Measurements from ENCODE around the gene HOMER2. TPM values are rescaled to one million over a fixed set of nuclear protein-coding genes. Genes with fewer than 3 reads are reported as not detected.

The HOMER2 gene
- total and polyA plus RNA-seq, 4 donors = 4.3 to 62.0 (median 23.6) TPM

DNA sequence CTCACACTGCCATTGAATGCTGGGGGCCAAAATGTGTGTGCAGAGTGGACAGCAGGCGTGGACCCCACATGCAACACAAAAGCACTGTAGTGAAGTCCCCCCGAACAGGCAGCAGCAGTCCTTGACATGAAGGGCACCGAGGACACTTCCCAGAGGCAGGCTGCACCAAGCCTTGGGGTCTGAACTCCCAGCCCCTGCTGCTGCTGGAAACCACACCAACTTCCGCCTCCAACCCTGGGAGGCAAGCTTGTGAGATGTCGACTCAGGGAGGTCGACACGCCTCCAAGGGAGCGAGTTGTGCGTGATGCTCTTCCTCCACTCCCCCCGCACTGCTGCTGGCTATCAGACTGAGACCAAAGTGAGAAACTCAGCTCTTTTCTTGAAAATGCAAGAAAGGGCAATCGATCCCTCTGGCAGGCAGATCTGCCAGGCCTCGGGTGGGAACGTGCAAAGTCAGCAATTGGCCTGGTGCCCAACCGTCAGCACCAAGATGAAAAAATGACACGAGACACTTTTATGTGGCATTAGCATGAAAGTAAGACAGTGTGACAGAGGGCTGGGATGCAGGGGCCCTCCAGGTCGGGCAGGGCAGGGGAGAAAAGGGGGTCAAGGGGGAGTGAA lies 99.5 kb downstream of the HOMER2 start:
- DNase-seq (ENCODE audit: low spot score) = peak; percentile 65
- Histone ChIP-seq H3K27me3 (ENCODE audit: control insufficient read depth in 4 of 4, insufficient read depth in 4 of 4, low read length in 3 of 4) (no peaks in the 10 kb centered on the region), H3K9ac (ENCODE audit: low read depth in 1 of 2, low read length in 2 of 2) (no peak overlapping the region), H3K9me3 (ENCODE audit: control insufficient read depth in 4 of 4, low read length in 3 of 4) (no peaks in the 10 kb centered on the region), H3K4me1 (ENCODE audit: control insufficient read depth in 4 of 4, insufficient read depth in 4 of 4, low read length in 3 of 4) (peaks cover 3 to 37% (median 25%) of the 10 kb centered on the region in 4 donors), H3K36me3 (ENCODE audit: control insufficient read depth in 4 of 4, insufficient read depth in 3 of 4, low read depth in 1 of 4, low read length in 3 of 4) (peaks cover 0 to 11% (median 3%) of the 10 kb centered on the region in 4 donors), H3K27ac (ENCODE audit: low read depth in 1 of 2, low read length in 2 of 2) (no peak overlapping the region), H3K4me3 (ENCODE audit: low read depth in 1 of 3, low read length in 3 of 3) (no peak overlapping the region)
- 55% methylated on average over 16 of the region's 16 CpGs for WGBS
- TF ChIP-seq NR2F2 (IDR thresholded peaks at IDR 0.05) (no peak), TAF1 (conservative IDR thresholded peaks at IDR 0.05) (no peak), CTCF (IDR thresholded peaks at IDR 0.05; ENCODE audit: low read depth, low read length, missing input control) (no peak), RAD21 (IDR thresholded peaks at IDR 0.05) (no peak)
- TF ChIP-seq, protein P1, sequence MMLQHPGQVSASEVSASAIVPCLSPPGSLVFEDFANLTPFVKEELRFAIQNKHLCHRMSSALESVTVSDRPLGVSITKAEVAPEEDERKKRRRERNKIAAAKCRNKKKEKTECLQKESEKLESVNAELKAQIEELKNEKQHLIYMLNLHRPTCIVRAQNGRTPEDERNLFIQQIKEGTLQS (IDR thresholded peaks at IDR 0.05) = no peak

DNA sequence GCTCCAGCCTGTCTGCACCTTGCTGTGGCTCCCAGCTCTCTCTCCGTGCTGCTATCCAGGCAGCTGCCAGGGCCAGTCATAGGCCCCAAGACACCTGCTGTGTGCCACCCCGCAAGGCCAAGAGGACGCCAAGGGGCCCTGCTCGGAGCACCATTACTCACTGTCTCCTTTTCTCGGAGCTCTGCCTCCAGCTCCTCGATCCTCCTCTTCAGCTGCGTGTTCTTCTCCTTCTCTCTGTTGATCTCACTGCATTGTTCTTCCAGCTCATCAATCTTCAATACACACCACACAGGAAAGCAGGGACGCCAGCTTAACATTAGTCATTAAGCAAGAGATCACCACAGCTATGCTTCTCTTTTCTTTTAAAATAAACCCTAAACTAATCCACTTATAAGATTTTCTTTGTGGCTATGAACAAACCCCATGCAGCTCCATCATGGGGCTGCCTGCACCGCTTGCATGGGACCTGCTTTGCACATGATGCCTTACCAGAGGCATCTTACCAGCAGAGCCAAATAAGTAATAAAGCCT lies 100.5 kb downstream of the HOMER2 start:
- TF ChIP-seq YY1 (IDR thresholded peaks at IDR 0.05) (no peak), HNF4G (IDR thresholded peaks at IDR 0.05) (no peak), SP1 (IDR thresholded peaks at IDR 0.05) (no peak), HNF4A (conservative IDR thresholded peaks at IDR 0.05) (no peak), CTCF (IDR thresholded peaks at IDR 0.05; ENCODE audit: low read depth, low read length, missing input control) (no peak), NR2F2 (IDR thresholded peaks at IDR 0.05) (no peak), EGR1 (IDR thresholded peaks at IDR 0.05; ENCODE audit: low read depth in 2 of 2) (no peak), RXRA (IDR thresholded peaks at IDR 0.05) (no peak), TAF1 (conservative IDR thresholded peaks at IDR 0.05) (no peak)
- TF ChIP-seq, protein P2, sequence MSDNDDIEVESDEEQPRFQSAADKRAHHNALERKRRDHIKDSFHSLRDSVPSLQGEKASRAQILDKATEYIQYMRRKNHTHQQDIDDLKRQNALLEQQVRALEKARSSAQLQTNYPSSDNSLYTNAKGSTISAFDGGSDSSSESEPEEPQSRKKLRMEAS (IDR thresholded peaks at IDR 0.05) = no peak
- Histone ChIP-seq H3K4me3 (ENCODE audit: low read depth in 1 of 3, low read length in 3 of 3) (no peak overlapping the region), H3K36me3 (ENCODE audit: control insufficient read depth in 4 of 4, insufficient read depth in 3 of 4, low read depth in 1 of 4, low read length in 3 of 4) (peaks cover 0 to 17% (median 6%) of the 10 kb centered on the region in 4 donors), H3K9me3 (ENCODE audit: control insufficient read depth in 4 of 4, low read length in 3 of 4) (no peaks in the 10 kb centered on the region), H3K27me3 (ENCODE audit: control insufficient read depth in 4 of 4, insufficient read depth in 4 of 4, low read length in 3 of 4) (no peaks in the 10 kb centered on the region), H3K4me1 (ENCODE audit: control insufficient read depth in 4 of 4, insufficient read depth in 4 of 4, low read length in 3 of 4) (peaks cover 3 to 37% (median 25%) of the 10 kb centered on the region in 4 donors), H3K27ac (ENCODE audit: low read depth in 1 of 2, low read length in 2 of 2) (no peak overlapping the region), H3K9ac (ENCODE audit: low read depth in 1 of 2, low read length in 2 of 2) (no peak overlapping the region)
- WGBS = 89% methylated on average over 9 of the region's 9 CpGs
- no peak for DNase-seq (ENCODE audit: low spot score)
